Ovary (tissue), 3 donors: ENCODE measurements around the gene ENG.

Source experiments
- EP300 ChIP-seq: sonication (generic); formaldehyde crosslinking; IDR thresholded peaks from one replicate; pipeline ENCODE4 v1.6.1; 2017; ENCODE audit warnings: antibody characterized with exemption
- POLR2A ChIP-seq: fragments of 450-650 bp; IDR thresholded peaks from one replicate; pipeline ENCODE4 v1.6.1; 2017; ENCODE audit warnings: antibody characterized with exemption, mild to moderate bottlenecking, moderate library complexity
- TF ChIP-seq, protein P1 (sequence below), 3 donors: fragments of 450-650 bp in 2 of 3; fragments of 200-600 bp in 1 of 3; IDR thresholded peaks; one replicate each; pipeline versions ENCODE4 v1.5.1 to v1.8.0; 2016 to 2022; ENCODE audit warnings: antibody characterized with exemption in 3 of 3, mild to moderate bottlenecking in 1 of 3
- donor health status: DM: no; HTN: no; CAD: no.

GRCh38 chr9:127877566-127877998 is 23.1 kb upstream of the ENG start, which contains the start of gene AK1:
- TF ChIP-seq POLR2A (peak; percentile 28), EP300 (no peak)
- TF ChIP-seq, protein P1, sequence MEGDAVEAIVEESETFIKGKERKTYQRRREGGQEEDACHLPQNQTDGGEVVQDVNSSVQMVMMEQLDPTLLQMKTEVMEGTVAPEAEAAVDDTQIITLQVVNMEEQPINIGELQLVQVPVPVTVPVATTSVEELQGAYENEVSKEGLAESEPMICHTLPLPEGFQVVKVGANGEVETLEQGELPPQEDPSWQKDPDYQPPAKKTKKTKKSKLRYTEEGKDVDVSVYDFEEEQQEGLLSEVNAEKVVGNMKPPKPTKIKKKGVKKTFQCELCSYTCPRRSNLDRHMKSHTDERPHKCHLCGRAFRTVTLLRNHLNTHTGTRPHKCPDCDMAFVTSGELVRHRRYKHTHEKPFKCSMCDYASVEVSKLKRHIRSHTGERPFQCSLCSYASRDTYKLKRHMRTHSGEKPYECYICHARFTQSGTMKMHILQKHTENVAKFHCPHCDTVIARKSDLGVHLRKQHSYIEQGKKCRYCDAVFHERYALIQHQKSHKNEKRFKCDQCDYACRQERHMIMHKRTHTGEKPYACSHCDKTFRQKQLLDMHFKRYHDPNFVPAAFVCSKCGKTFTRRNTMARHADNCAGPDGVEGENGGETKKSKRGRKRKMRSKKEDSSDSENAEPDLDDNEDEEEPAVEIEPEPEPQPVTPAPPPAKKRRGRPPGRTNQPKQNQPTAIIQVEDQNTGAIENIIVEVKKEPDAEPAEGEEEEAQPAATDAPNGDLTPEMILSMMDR (IDR thresholded peaks at IDR 0.05) = no peak
